ENCODE results near the gene KCTD7. TPM values are rescaled to one million over a fixed set of nuclear protein-coding genes. Genes with fewer than 3 reads are reported as not detected.
"Not testable (repeated sequence)": the region's sequence is repeated elsewhere in the genome, so short reads cannot be mapped to it uniquely, and the experiment has no call there.

KCTD7 gene
- total and polyA plus RNA-seq, 10 of the 15 experiments (the other 5 are each of a cell fraction or from before 2014, with no cell fraction given), result 1.6 to 18.0 (median 9.4) TPM

DNA sequence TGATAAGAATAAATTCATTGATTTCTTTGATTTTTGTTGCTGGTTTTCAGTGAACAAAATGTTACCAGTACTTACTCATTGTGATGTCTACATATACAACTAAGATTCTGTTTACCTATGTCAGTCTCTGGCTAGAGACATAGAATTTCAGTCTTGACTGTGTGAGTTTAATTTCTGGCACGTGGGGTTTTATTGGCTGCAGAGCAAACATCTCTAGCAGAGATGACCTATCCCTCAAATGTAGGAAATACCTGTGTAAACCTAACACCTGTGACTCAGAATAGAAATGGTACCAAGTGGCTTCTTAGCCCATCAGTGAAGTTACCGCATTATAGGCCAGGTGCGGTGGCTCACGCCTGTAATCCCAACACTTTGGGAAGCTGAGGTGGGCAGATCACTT lies 57.0 kb downstream of the KCTD7 start:
- DNase-seq (ENCODE audit: low read depth, low spot score); H3K9ac ChIP-seq (ENCODE audit: control insufficient read depth, insufficient read depth, low read length); intact Hi-C loops (cut with micrococcal nuclease; ENCODE audit: unreplicated experiment); BruUV-seq (replicated peaks); H4K20me1 ChIP-seq (ENCODE audit: control insufficient read depth, insufficient read depth); H3K27ac ChIP-seq (ENCODE audit: control insufficient read depth, insufficient read depth); H3K4me3 ChIP-seq; CTCF ChIA-PET; in situ Hi-C loops (cut with MboI); H3K4me1 ChIP-seq (ENCODE audit: control insufficient read depth, insufficient read depth, low read length); H2AFZ ChIP-seq (ENCODE audit: control insufficient read depth, low read depth, low read length); POLR2A ChIA-PET; H3K4me2 ChIP-seq (ENCODE audit: control insufficient read depth, insufficient read depth); H3K36me3 ChIP-seq (ENCODE audit: control insufficient read depth in 2 of 2, insufficient read depth in 2 of 2, low read length in 1 of 2); FAIRE-seq; H3K9me3 ChIP-seq (replicated peaks; ENCODE audit: control insufficient read depth, insufficient read depth, low read length); H3K27me3 ChIP-seq (replicated peaks in 1 of 2; ENCODE audit: control insufficient read depth in 2 of 2, insufficient read depth in 2 of 2, low read length in 1 of 2); ATAC-seq: not testable (repeated sequence)
- WGBS (ENCODE audit: insufficient coverage, insufficient replicate concordance, low lambda C conversion rate, missing lambda C conversion rate), result 97% methylated on average over 4 of the region's 4 CpGs
- SMC1A ChIA-PET (ENCODE audit: uncharacterized antibody, unreplicated experiment), result interaction anchor here (1.0 kb wide), 1 partner anchor 71 kb away, joined by 3 read pairs; no protein-coding TSS in a partner anchor
- peaks cover 22% of the 10 kb centered on the region for H3K79me2 ChIP-seq (ENCODE audit: control insufficient read depth, insufficient read depth, low read length)
- RAD21 ChIA-PET (ENCODE audit: unreplicated experiment), result interaction anchor here (0.7 kb wide), 1 partner anchor 28 kb away, joined by 3 read pairs; no protein-coding TSS in a partner anchor

DNA sequence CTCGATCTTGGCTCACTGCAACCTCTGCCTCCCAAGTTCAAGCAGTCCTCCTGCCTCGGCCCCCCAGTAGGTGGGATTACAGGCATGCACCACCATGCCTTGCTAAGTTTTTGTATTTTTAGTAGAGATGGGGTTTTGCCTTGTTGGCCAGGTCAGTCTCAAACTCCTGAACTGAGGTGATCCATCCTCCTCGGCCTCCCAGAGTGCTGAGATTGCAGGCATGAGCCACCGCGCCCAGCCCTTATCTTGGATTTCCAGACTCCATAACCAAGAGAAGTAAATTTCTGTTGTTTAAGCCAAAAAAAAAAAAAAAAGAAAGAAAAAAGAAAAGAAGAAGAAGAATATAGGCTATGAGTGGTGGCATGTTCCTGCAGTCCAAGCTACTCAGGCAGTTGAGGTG lies 58.5 kb downstream of the KCTD7 start:
- Histone ChIP-seq H3K4me1 (ENCODE audit: control insufficient read depth, insufficient read depth, low read length) (no peaks in the 10 kb centered on the region; the same call in 1 of the 2 replicates), H3K9me3 (replicated peaks; ENCODE audit: control insufficient read depth, insufficient read depth, low read length) (no peaks in the 10 kb centered on the region), H3K79me2 (ENCODE audit: control insufficient read depth, insufficient read depth, low read length) (peaks cover 10% of the 10 kb centered on the region), H3K27me3 (replicated peaks in 1 of 2; ENCODE audit: control insufficient read depth in 2 of 2, insufficient read depth in 2 of 2, low read length in 1 of 2) (no peaks in the 10 kb centered on the region), H4K20me1 (ENCODE audit: control insufficient read depth, insufficient read depth) (no peaks in the 10 kb centered on the region), H2AFZ (ENCODE audit: control insufficient read depth, low read depth, low read length) (no peak overlapping the region), H3K4me3 (no peak overlapping the region), H3K4me2 (ENCODE audit: control insufficient read depth, insufficient read depth) (no peak overlapping the region), H3K27ac (ENCODE audit: control insufficient read depth, insufficient read depth) (no peak overlapping the region), H3K36me3 (ENCODE audit: control insufficient read depth in 2 of 2, insufficient read depth in 2 of 2, low read length in 1 of 2) (no peaks in the 10 kb centered on the region), H3K9ac (ENCODE audit: control insufficient read depth, insufficient read depth, low read length) (no peak overlapping the region)
- WGBS (ENCODE audit: insufficient coverage, insufficient replicate concordance, low lambda C conversion rate, missing lambda C conversion rate), result 96% methylated on average over 5 of the region's 5 CpGs
- BruUV-seq (replicated peaks), result no TSS peak
- POLR2A ChIA-PET, result no interaction called here
- DNase-seq (ENCODE audit: low read depth, low spot score) (no peak), ATAC-seq (no peak), FAIRE-seq (no peak)
- RAD21 ChIA-PET (ENCODE audit: unreplicated experiment), result no interaction called here
- SMC1A ChIA-PET (ENCODE audit: uncharacterized antibody, unreplicated experiment), result no interaction called here
- in situ Hi-C loops (cut with MboI) (no loop called here), intact Hi-C loops (cut with micrococcal nuclease; ENCODE audit: unreplicated experiment) (no loop called here)
- TF ChIP-seq, protein P1, sequence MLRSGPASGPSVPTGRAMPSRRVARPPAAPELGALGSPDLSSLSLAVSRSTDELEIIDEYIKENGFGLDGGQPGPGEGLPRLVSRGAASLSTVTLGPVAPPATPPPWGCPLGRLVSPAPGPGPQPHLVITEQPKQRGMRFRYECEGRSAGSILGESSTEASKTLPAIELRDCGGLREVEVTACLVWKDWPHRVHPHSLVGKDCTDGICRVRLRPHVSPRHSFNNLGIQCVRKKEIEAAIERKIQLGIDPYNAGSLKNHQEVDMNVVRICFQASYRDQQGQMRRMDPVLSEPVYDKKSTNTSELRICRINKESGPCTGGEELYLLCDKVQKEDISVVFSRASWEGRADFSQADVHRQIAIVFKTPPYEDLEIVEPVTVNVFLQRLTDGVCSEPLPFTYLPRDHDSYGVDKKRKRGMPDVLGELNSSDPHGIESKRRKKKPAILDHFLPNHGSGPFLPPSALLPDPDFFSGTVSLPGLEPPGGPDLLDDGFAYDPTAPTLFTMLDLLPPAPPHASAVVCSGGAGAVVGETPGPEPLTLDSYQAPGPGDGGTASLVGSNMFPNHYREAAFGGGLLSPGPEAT (IDR thresholded peaks at IDR 0.05; ENCODE audit: low read depth), result no peak
- CTCF ChIA-PET, result no interaction called here

DNA sequence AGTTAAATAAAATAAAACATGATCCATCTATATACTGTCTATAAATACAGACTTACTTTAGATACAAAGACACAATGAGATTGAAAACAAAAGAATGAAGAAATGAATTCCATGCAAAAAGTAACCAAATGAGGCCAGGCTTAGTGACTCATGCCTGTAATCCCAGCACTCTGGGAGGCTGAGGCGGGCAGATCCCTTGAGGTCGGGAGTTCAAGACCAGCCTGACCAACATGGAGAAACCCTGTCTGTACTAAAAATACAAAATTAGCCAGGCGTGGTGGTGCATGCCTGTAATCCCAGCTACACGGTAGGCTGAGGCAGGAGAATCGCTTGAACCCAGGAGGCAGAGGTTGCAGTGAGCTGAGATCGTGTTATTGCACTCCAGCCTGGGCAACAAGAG lies 59.0 kb downstream of the KCTD7 start:
- H3K36me3 ChIP-seq (ENCODE audit: control insufficient read depth in 2 of 2, insufficient read depth in 2 of 2, low read length in 1 of 2); H3K27me3 ChIP-seq (replicated peaks in 1 of 2; ENCODE audit: control insufficient read depth in 2 of 2, insufficient read depth in 2 of 2, low read length in 1 of 2); RAD21 ChIA-PET (ENCODE audit: unreplicated experiment); H4K20me1 ChIP-seq (ENCODE audit: control insufficient read depth, insufficient read depth); H3K79me2 ChIP-seq (ENCODE audit: control insufficient read depth, insufficient read depth, low read length); H3K27ac ChIP-seq (ENCODE audit: control insufficient read depth, insufficient read depth); DNase-seq (ENCODE audit: low read depth, low spot score); intact Hi-C loops (cut with micrococcal nuclease; ENCODE audit: unreplicated experiment); H3K4me3 ChIP-seq; POLR2A ChIA-PET; H2AFZ ChIP-seq (ENCODE audit: control insufficient read depth, low read depth, low read length); FAIRE-seq; H3K9ac ChIP-seq (ENCODE audit: control insufficient read depth, insufficient read depth, low read length); BruUV-seq (replicated peaks); ATAC-seq; H3K9me3 ChIP-seq (replicated peaks; ENCODE audit: control insufficient read depth, insufficient read depth, low read length); H3K4me2 ChIP-seq (ENCODE audit: control insufficient read depth, insufficient read depth); SMC1A ChIA-PET (ENCODE audit: uncharacterized antibody, unreplicated experiment); CTCF ChIA-PET; in situ Hi-C loops (cut with MboI); H3K4me1 ChIP-seq (ENCODE audit: control insufficient read depth, insufficient read depth, low read length): not testable (repeated sequence)
- WGBS (ENCODE audit: insufficient coverage, insufficient replicate concordance, low lambda C conversion rate, missing lambda C conversion rate), result 81% methylated on average over 6 of the region's 6 CpGs
